Naive B cell (primary cell): ENCODE measurements around the gene VPS37B. TPM values are rescaled to one million over a fixed set of nuclear protein-coding genes. Genes with fewer than 3 reads are reported as not detected.
A peak's percentile ranks its signal among the peaks of the same experiment; 100 is the strongest.
"Not testable (repeated sequence)": the region's sequence is repeated elsewhere in the genome, so short reads cannot be mapped to it uniquely, and the experiment has no call there.

ENCODE experiments used
- ATAC-seq, 2 donors: fragments of 150-1000 bp; cut with Tn5 transposase; 2 replicates each; pipeline ENCODE4 v1.10.0; 2021; ENCODE audit warnings: low read depth in 2 of 2, mild to moderate bottlenecking in 2 of 2, moderate library complexity in 2 of 2
- DNase-seq: peaks from one replicate; pipeline ENCODE4 v3.0.0; 2022
- H3K27ac Mint-ChIP-seq, 6 donors: one replicate each; pipeline ENCODE4 v1.8.0; 2020 to 2022; ENCODE audit warnings: mild to moderate bottlenecking in 6 of 6, mixed read lengths in 6 of 6, moderate library complexity in 5 of 6, inconsistent platforms in 2 of 6
- H3K27me3 Mint-ChIP-seq, 3 donors: one replicate each; pipeline ENCODE4 v1.8.0; 2021 to 2022; ENCODE audit warnings: mixed read lengths in 3 of 3, mild to moderate bottlenecking in 1 of 3
- H3K36me3 Mint-ChIP-seq, 2 donors: one replicate each; pipeline ENCODE4 v1.8.0; 2020 to 2022; ENCODE audit warnings: mixed read lengths in 2 of 2, inconsistent platforms in 1 of 2, mild to moderate bottlenecking in 1 of 2
- H3K4me1 Mint-ChIP-seq, 3 donors: one replicate each; pipeline ENCODE4 v1.8.0; 2020 to 2022; ENCODE audit warnings: mixed read lengths in 3 of 3, inconsistent platforms in 1 of 3, mild to moderate bottlenecking in 1 of 3, moderate library complexity in 1 of 3
- H3K4me3 Mint-ChIP-seq, 8 donors: one replicate each; pipeline ENCODE4 v1.8.0; 2020 to 2022; ENCODE audit warnings: mild to moderate bottlenecking in 8 of 8, mixed read lengths in 8 of 8, moderate library complexity in 8 of 8, inconsistent platforms in 2 of 8
- H3K9me3 Mint-ChIP-seq, 7 donors: one replicate each; pipeline ENCODE4 v1.8.0; 2020 to 2022; ENCODE audit warnings: mixed read lengths in 7 of 7, mild to moderate bottlenecking in 5 of 7, inconsistent platforms in 2 of 7, moderate library complexity in 1 of 7
- polyA plus RNA-seq, 6 donors: library from polyadenylated mRNA; unstranded; fragments of 300-500 nt; fragmentation: Illumina TruSeq; gene quantifications; one replicate each; pipeline ENCODE4 v1.2.3, GENCODE V29; 2021; ENCODE audit warnings: low read depth in 6 of 6

VPS37B gene
- polyA plus RNA-seq, 6 donors from 2014 or later = 43.4 to 60.9 (median 52.2) TPM

GRCh38 chr12:122928404-122929147 lies 32.7 kb upstream of the VPS37B start:
- DNase-seq = no peak
- Mint-ChIP-seq H3K4me3 (peak overlapping the region in 2 of 8 donors; percentile 32 to 65), H3K27ac (peak overlapping the region in 3 of 6 donors; percentile 27 to 85 (median 74)), H3K27me3 (no peaks in the 10 kb centered on the region), H3K9me3 (no peaks in the 10 kb centered on the region), H3K4me1 (peaks cover 22 to 35% (median 26%) of the 10 kb centered on the region in 3 donors), H3K36me3 (no peaks in the 10 kb centered on the region)
- ATAC-seq = no peak

GRCh38 chr12:122927756-122928403 lies 32.0 kb upstream of the VPS37B start:
- Mint-ChIP-seq H3K4me3 (peak overlapping the region in 6 of 8 donors; percentile 65 to 89 (median 80)), H3K4me1 (peaks cover 22 to 32% (median 26%) of the 10 kb centered on the region in 3 donors), H3K9me3 (no peaks in the 10 kb centered on the region), H3K27ac (peak overlapping the region; percentile 36 to 96 (median 90)), H3K27me3 (no peaks in the 10 kb centered on the region), H3K36me3 (no peaks in the 10 kb centered on the region)
- ATAC-seq = no peak
- DNase-seq = no peak

GRCh38 chr12:122921917-122922316 lies 26.0 kb upstream of the VPS37B start:
- Mint-ChIP-seq H3K27me3 (no peaks in the 10 kb centered on the region), H3K36me3 (no peaks in the 10 kb centered on the region), H3K9me3 (no peaks in the 10 kb centered on the region), H3K27ac (no peak overlapping the region), H3K4me3 (no peak overlapping the region), H3K4me1 (peaks cover 18 to 30% (median 27%) of the 10 kb centered on the region in 3 donors)
- ATAC-seq (no peak), DNase-seq (no peak)

- peaks cover 9 to 17% (median 15%) of the 10 kb centered on the region in 3 donors for H3K4me1 Mint-ChIP-seq
- no peak overlapping the region for H3K4me3 Mint-ChIP-seq
- no peaks in the 10 kb centered on the region for H3K9me3 Mint-ChIP-seq
- no peaks in the 10 kb centered on the region for H3K27me3 Mint-ChIP-seq
- H3K36me3 Mint-ChIP-seq = no peaks in the 10 kb centered on the region
- H3K27ac Mint-ChIP-seq = peak overlapping the region in 1 of 6 donors; percentile 54
- DNase-seq (no peak), ATAC-seq (no peak)
These were observed 24.8 kb upstream of the VPS37B start for GRCh38 chr12:122920687-122921086.

GRCh38 chr12:122918827-122919226 lies 22.9 kb upstream of the VPS37B start:
- Mint-ChIP-seq H3K27me3 (no peaks in the 10 kb centered on the region), H3K36me3 (no peaks in the 10 kb centered on the region), H3K9me3 (no peaks in the 10 kb centered on the region), H3K27ac (no peak overlapping the region), H3K4me1 (peaks cover 4 to 17% (median 13%) of the 10 kb centered on the region in 3 donors), H3K4me3 (peak overlapping the region in 1 of 8 donors; percentile 11)
- ATAC-seq (no peak), DNase-seq (no peak)

GRCh38 chr12:122917507-122918121 lies 21.7 kb upstream of the VPS37B start:
- Mint-ChIP-seq H3K4me1 (peaks cover 6 to 18% (median 13%) of the 10 kb centered on the region in 3 donors), H3K36me3 (peaks cover 0 to 2% of the 10 kb centered on the region in 2 donors), H3K4me3 (no peak overlapping the region), H3K27me3 (no peaks in the 10 kb centered on the region), H3K27ac (no peak overlapping the region), H3K9me3 (no peaks in the 10 kb centered on the region)
- DNase-seq (no peak), ATAC-seq (no peak)

GRCh38 chr12:122909442-122910288 lies 13.7 kb upstream of the VPS37B start:
- Mint-ChIP-seq H3K4me1 (peaks cover 2 to 9% (median 3%) of the 10 kb centered on the region in 3 donors), H3K9me3 (no peaks in the 10 kb centered on the region), H3K4me3 (peak overlapping the region in 1 of 8 donors; percentile 56), H3K27me3 (no peaks in the 10 kb centered on the region), H3K36me3 (peaks cover 0 to 4% of the 10 kb centered on the region in 2 donors), H3K27ac (peak overlapping the region in 2 of 6 donors; percentile 69 to 71)
- ATAC-seq (no peak), DNase-seq (no peak)

- H3K4me1 Mint-ChIP-seq = peaks cover 4 to 10% (median 4%) of the 10 kb centered on the region in 3 donors
- H3K4me3 Mint-ChIP-seq = no peak overlapping the region
These were observed 13.0 kb upstream of the VPS37B start for GRCh38 chr12:122908915-122909314.

GRCh38 chr12:122905258-122905657 lies 9.3 kb upstream of the VPS37B start:
- not testable (repeated sequence) for DNase-seq, H3K9me3 Mint-ChIP-seq, H3K27me3 Mint-ChIP-seq, H3K36me3 Mint-ChIP-seq, ATAC-seq, H3K27ac Mint-ChIP-seq
- peaks cover 20 to 32% (median 31%) of the 10 kb centered on the region in 3 donors for H3K4me1 Mint-ChIP-seq
- peak overlapping the region in 1 of 8 donors; percentile 15 for H3K4me3 Mint-ChIP-seq

More at GRCh38 chr12:122908915-122909314, 13.0 kb upstream of the VPS37B start:
- Mint-ChIP-seq H3K36me3 (peaks cover 0 to 4% of the 10 kb centered on the region in 2 donors), H3K27ac (peak overlapping the region in 1 of 6 donors; percentile 76), H3K9me3 (no peaks in the 10 kb centered on the region), H3K27me3 (no peaks in the 10 kb centered on the region)
- DNase-seq (no peak), ATAC-seq (no peak)

GRCh38 chr12:122903693-122904034 lies 7.7 kb upstream of the VPS37B start:
- Mint-ChIP-seq H3K9me3 (no peaks in the 10 kb centered on the region), H3K4me1 (peaks cover 36 to 47% (median 41%) of the 10 kb centered on the region in 3 donors), H3K36me3 (no peaks in the 10 kb centered on the region), H3K27ac (peak overlapping the region in 3 of 6 donors; percentile 8 to 57 (median 52)), H3K4me3 (peak overlapping the region in 3 of 8 donors; percentile 6 to 48 (median 30)), H3K27me3 (no peaks in the 10 kb centered on the region)
- DNase-seq = no peak
- no peak for ATAC-seq

GRCh38 chr12:122902854-122903692 lies 7.1 kb upstream of the VPS37B start:
- Mint-ChIP-seq H3K27ac (peak overlapping the region in 3 of 6 donors; percentile 8 to 100 (median 92)), H3K27me3 (no peaks in the 10 kb centered on the region), H3K9me3 (no peaks in the 10 kb centered on the region), H3K4me1 (peaks cover 42 to 53% (median 47%) of the 10 kb centered on the region in 3 donors), H3K4me3 (peak overlapping the region in 6 of 8 donors; percentile 5 to 79 (median 32)), H3K36me3 (no peaks in the 10 kb centered on the region)
- ATAC-seq (no peak), DNase-seq (no peak)

- no peaks in the 10 kb centered on the region for H3K27me3 Mint-ChIP-seq
- H3K36me3 Mint-ChIP-seq = no peaks in the 10 kb centered on the region
- H3K27ac Mint-ChIP-seq = peak overlapping the region; percentile 86 to 100 (median 92)
- peaks cover 61 to 79% (median 73%) of the 10 kb centered on the region in 3 donors for H3K4me1 Mint-ChIP-seq
- no peak for ATAC-seq
- H3K9me3 Mint-ChIP-seq = peaks cover 0 to 2% (median 0%) of the 10 kb centered on the region in 7 donors
- DNase-seq = no peak
- H3K4me3 Mint-ChIP-seq = peak overlapping the region in 6 of 8 donors; percentile 30 to 88 (median 67)
These were observed 4.0 kb upstream of the VPS37B start for GRCh38 chr12:122899887-122900286.
